HCT116 (cell line): ENCODE data around the gene DCAF6. TPM values are rescaled to one million over a fixed set of nuclear protein-coding genes. Genes with fewer than 3 reads are reported as not detected.

Experiments used
- ATAC-seq: fragments of 200-7000 bp; cut with Tn5 transposase; 2 replicates; pipeline ENCODE4 v1.9.1; 2020; ENCODE audit warnings: mild to moderate bottlenecking, moderate library complexity
- BruUV-seq: library from RNA; stranded (reverse); fragments of 400-500 nt; replicated peaks from 2 replicates; lab custom pipeline; 2021; lab: Mats Ljungman, UMichigan
- CTCF ChIA-PET: fragments of 300-600 bp; sonication (Branson Sonifier 250); formaldehyde crosslinking; loops from one replicate; lab custom pipeline; 2021; ENCODE audit warnings: antibody characterized with exemption; lab: Charles Lee
- POLR2A ChIA-PET: fragments of 300-600, 350-600 bp; sonication (Branson Sonifier 250); formaldehyde crosslinking; loops from one replicate; lab custom pipeline; 2021; ENCODE audit warnings: antibody characterized with exemption; lab: Charles Lee
- RAD21 ChIA-PET, 2 experiments: fragments of 300-600 bp; sonication (Branson Sonifier 250); formaldehyde crosslinking; loops; one replicate each; lab custom pipeline; 2023; ENCODE audit warnings: low total read pairs in 2 of 2; ENCODE audit not compliant: uncharacterized antibody in 2 of 2, unreplicated experiment in 2 of 2, low non-redundant PET in 1 of 2; lab: Charles Lee
- DNase-seq: peaks from one replicate; pipeline ENCODE4 v3.0.0-alpha.2; 2010; ENCODE audit warnings: low read depth, low spot score
- H2AFZ ChIP-seq: fragments of 200-600 bp; shearing (Covaris generic), sonication (generic); 2 replicates; pipeline ENCODE4 v1.6.1; 2017; ENCODE audit warnings: low read depth, mixed run types, mixed read lengths, antibody characterized with exemption, low read length; ENCODE audit not compliant: poor library complexity, severe bottlenecking
- H3K27ac ChIP-seq: 2 replicates; pipeline ENCODE4 v1.5.1; 2012; ENCODE audit warnings: low read depth, low read length
- H3K27me3 ChIP-seq: fragments of 200-600 bp; sonication (generic); 2 replicates; pipeline ENCODE4 v1.6.1; 2016; ENCODE audit warnings: mixed run types, low read length, mixed read lengths; ENCODE audit not compliant: insufficient read depth
- H3K36me3 ChIP-seq, 2 experiments: fragments of 200-500 bp in 1 of 2; fragments of 200-600 bp in 1 of 2; sonication (Bioruptor generic) in 1 of 2; sonication (generic) in 1 of 2; 2 replicates each; pipeline versions ENCODE4 v1.5.1 to v1.6.1; 2014 to 2016; ENCODE audit warnings: low read length in 2 of 2, inconsistent platforms in 1 of 2, mixed read lengths in 1 of 2, mixed run types in 1 of 2; ENCODE audit not compliant: insufficient read depth in 2 of 2, control insufficient read depth in 1 of 2
- H3K4me1 ChIP-seq, 2 experiments: fragments of 200-600 bp in 1 of 2; sonication (generic) in 1 of 2; 2 replicates each; pipeline versions ENCODE4 v1.5.1 to v1.6.1; 2012 to 2017; ENCODE audit warnings: low read length in 2 of 2, inconsistent platforms in 1 of 2, mild to moderate bottlenecking in 1 of 2, mixed read lengths in 1 of 2, mixed run types in 1 of 2, moderate library complexity in 1 of 2; ENCODE audit not compliant: insufficient read depth in 2 of 2, control insufficient read depth in 1 of 2
- H3K4me2 ChIP-seq: fragments of 200-600 bp; sonication (generic); 2 replicates; pipeline ENCODE4 v1.6.1; 2017; ENCODE audit warnings: mixed run types, low read length, mixed read lengths
- H3K4me3 ChIP-seq, 2 experiments: fragments of 200-600 bp in 1 of 2; sonication (generic) in 1 of 2; replicated peaks in 1 of 2; 2 replicates each; pipeline ENCODE4 v1.5.1; 2011 to 2016; ENCODE audit warnings: low read length in 2 of 2, control low read depth in 1 of 2, low read depth in 1 of 2, mild to moderate bottlenecking in 1 of 2, mixed read lengths in 1 of 2, mixed run types in 1 of 2
- H3K79me2 ChIP-seq: fragments of 200-600 bp; sonication (generic); 2 replicates; pipeline ENCODE4 v1.6.1; 2017; ENCODE audit warnings: mild to moderate bottlenecking, mixed run types, low read length, moderate library complexity, mixed read lengths; ENCODE audit not compliant: insufficient read depth
- H3K9ac ChIP-seq: fragments of 200-600 bp; sonication (generic); 2 replicates; pipeline ENCODE4 v1.6.1; 2016; ENCODE audit warnings: low read length, mixed read lengths
- H3K9me2 ChIP-seq: fragments of 200-600 bp; sonication (generic), shearing (Covaris generic); 2 replicates; pipeline ENCODE4 v1.6.1; 2017; ENCODE audit warnings: mixed run types, mild to moderate bottlenecking, moderate library complexity; ENCODE audit not compliant: insufficient read depth
- H3K9me3 ChIP-seq, 2 experiments: fragments of 200-500 bp in 1 of 2; fragments of 200-600 bp in 1 of 2; sonication (Bioruptor generic) in 1 of 2; sonication (generic) in 1 of 2; 2 replicates each; pipeline ENCODE4 v1.6.1; 2014 to 2017; ENCODE audit warnings: low read length in 2 of 2, mixed read lengths in 2 of 2, inconsistent platforms in 1 of 2, low read depth in 1 of 2, mild to moderate bottlenecking in 1 of 2, mixed run types in 1 of 2, moderate library complexity in 1 of 2; ENCODE audit not compliant: control insufficient read depth in 1 of 2, insufficient read depth in 1 of 2
- H4K20me1 ChIP-seq: fragments of 200-600 bp; sonication (generic), shearing (Covaris generic); 2 replicates; pipeline ENCODE4 v1.6.1; 2017; ENCODE audit warnings: mixed run types, mild to moderate bottlenecking, moderate library complexity; ENCODE audit not compliant: insufficient read depth
- CEBPB ChIP-seq: IDR thresholded peaks from 2 replicates; pipeline ENCODE4 v1.6.1; 2012; ENCODE audit warnings: low read depth
- CTCF ChIP-seq, 3 experiments: fragments of 200-600 bp in 1 of 3; sonication (generic) in 1 of 3; IDR thresholded peaks in 2 of 3; conservative IDR thresholded peaks in 1 of 3; 2 replicates each; pipeline ENCODE4 v1.5.1; 2012 to 2017; ENCODE audit warnings: low read depth in 2 of 3, low read length in 2 of 3, antibody characterized with exemption in 1 of 3, borderline replicate concordance in 1 of 3, control low read depth in 1 of 3, mild to moderate bottlenecking in 1 of 3, mixed read lengths in 1 of 3, mixed run types in 1 of 3, moderate library complexity in 1 of 3; ENCODE audit not compliant: insufficient read depth in 1 of 3
- EGR1 ChIP-seq: IDR thresholded peaks from 2 replicates; pipeline ENCODE4 v1.6.1; 2012; ENCODE audit warnings: low read depth
- ELF1 ChIP-seq: IDR thresholded peaks from 2 replicates; pipeline ENCODE4 v1.6.1; 2012; ENCODE audit warnings: low read depth, borderline replicate concordance
- EZH2 ChIP-seq: fragments of 200-600 bp; sonication (generic); IDR thresholded peaks from 2 replicates; pipeline ENCODE4 v1.6.1; 2017; ENCODE audit warnings: antibody characterized with exemption, mixed run types
- POLR2A ChIP-seq: IDR thresholded peaks from 2 replicates; pipeline ENCODE4 v1.7.0; 2011; ENCODE audit warnings: borderline replicate concordance; ENCODE audit not compliant: insufficient read depth, insufficient read length; ENCODE audit errors: extremely low read depth
- RAD21 ChIP-seq: IDR thresholded peaks from 2 replicates; pipeline ENCODE4 v1.6.1; 2012; ENCODE audit warnings: low read depth, mild to moderate bottlenecking
- SIN3A ChIP-seq: IDR thresholded peaks from 2 replicates; pipeline ENCODE4 v1.6.1; 2012; ENCODE audit warnings: low read depth
- SP1 ChIP-seq: IDR thresholded peaks from 2 replicates; pipeline ENCODE4 v1.6.1; 2012; ENCODE audit warnings: low read depth
- SRF ChIP-seq: IDR thresholded peaks from 2 replicates; pipeline ENCODE4 v1.6.1; 2012; ENCODE audit warnings: low read depth
- YY1 ChIP-seq: IDR thresholded peaks from 2 replicates; pipeline ENCODE4 v1.6.1; 2011; ENCODE audit warnings: low read length, low read depth, moderate library complexity, mild to moderate bottlenecking; ENCODE audit not compliant: insufficient replicate concordance; ENCODE audit errors: extremely low read depth
- ZBTB33 ChIP-seq: IDR thresholded peaks from 2 replicates; pipeline ENCODE4 v1.6.1; 2011; ENCODE audit warnings: mild to moderate bottlenecking, low read length, moderate library complexity; ENCODE audit not compliant: insufficient replicate concordance; ENCODE audit errors: extremely low read depth
- ZFX ChIP-seq: fragments of 450-650 bp; IDR thresholded peaks from 2 replicates; pipeline ENCODE4 v1.6.1; 2017
- ZNF274 ChIP-seq: fragments of 200-500 bp; sonication (Bioruptor generic); IDR thresholded peaks from 2 replicates; pipeline ENCODE4 v1.6.1; 2014; ENCODE audit warnings: mild to moderate bottlenecking, low read depth, low read length, inconsistent platforms
- intact Hi-C: fragments of 100-400 bp; cut with micrococcal nuclease; formaldehyde crosslinking; loops from 2 replicates; pipeline ENCODE4 v1.10.0; 2022
- total RNA-seq: library from RNA; stranded (reverse); gene quantifications from one replicate; pipeline ENCODE4 v1.2.1, GENCODE V29; 2021; ENCODE audit not compliant: unreplicated experiment

DCAF6 gene
- total RNA-seq, 1 experiment from 2014 or later, result 34.2 TPM

- RAD21 ChIA-PET, result no interaction called here
- DNase-seq, result no peak
- no TSS peak for BruUV-seq
- POLR2A ChIA-PET, result interaction anchor here (0.6 kb wide), 2 partner anchors 237 to 541 kb away, joined by 3 to 5 read pairs; no protein-coding TSS in a partner anchor
- no peaks in the 10 kb centered on the region for H4K20me1 ChIP-seq
- H3K4me1 ChIP-seq, result peaks cover 10 to 24% of the 10 kb centered on the region in 2 experiments; a peak in 3 of 4 replicates
- H3K79me2 ChIP-seq, result peaks cover 48% of the 10 kb centered on the region
- intact Hi-C loops, result no loop called here
- TF ChIP-seq YY1 (no peak), CTCF (IDR thresholded peaks at IDR 0.05 in 2 of 3, conservative IDR thresholded peaks at IDR 0.05 in 1 of 3; ENCODE audit: borderline replicate concordance in 1 of 3, insufficient read depth in 1 of 3, low read depth in 2 of 3, low read length in 2 of 3) (no peak), EGR1 (no peak), EZH2 (no peak), RAD21 (no peak), ZBTB33 (no peak), ELF1 (no peak), ZNF274 (no peak), ZFX (no peak), SP1 (no peak), SRF (no peak), SIN3A (no peak), CEBPB (no peak), POLR2A (no peak)
- no peaks in the 10 kb centered on the region for H3K36me3 ChIP-seq
- ATAC-seq, result no peak
- H3K27me3 ChIP-seq, result no peaks in the 10 kb centered on the region
- no peaks in the 10 kb centered on the region for H3K9me2 ChIP-seq
- no peak overlapping the region for H2AFZ ChIP-seq
- H3K4me2 ChIP-seq, result peak overlapping the region; percentile 94
- H3K27ac ChIP-seq, result peak overlapping the region; percentile 48
- H3K9me3 ChIP-seq, result no peaks in the 10 kb centered on the region
- peak overlapping the region; percentile 86 for H3K9ac ChIP-seq
- CTCF ChIA-PET, result no interaction called here
- H3K4me3 ChIP-seq, result peak overlapping the region; percentile 79 to 87
These were observed 1.9 kb upstream of the DCAF6 start for GRCh38 chr1:167934426-167935215.
